GM10248 (cell line): Measurements from ENCODE around the gene LPCAT1.

Experiments used
- CTCF ChIA-PET: fragments of 300-600 bp; sonication (Branson Sonifier 250); formaldehyde crosslinking; extraction: SDS; loops from one replicate; lab custom pipeline; 2021; ENCODE audit warnings: antibody characterized with exemption; lab: Yijun Ruan, JAX
- POLR2A ChIA-PET: fragments of 350-650 bp; sonication (Branson Sonifier 250); formaldehyde crosslinking; extraction: SDS; loops from one replicate; lab custom pipeline; 2020; ENCODE audit warnings: antibody characterized with exemption; lab: Yijun Ruan, JAX
- DNase-seq: peaks from one replicate; pipeline ENCODE4 v3.0.0; 2012; ENCODE audit errors: extremely low spot score
- TF ChIP-seq, protein P1 (sequence below): IDR thresholded peaks from 2 replicates; pipeline ENCODE4 v1.5.1; 2012; ENCODE audit warnings: mild to moderate bottlenecking, low read depth; ENCODE audit errors: extremely low read depth, missing control alignments, control extremely low read depth

LPCAT1 gene

DNA sequence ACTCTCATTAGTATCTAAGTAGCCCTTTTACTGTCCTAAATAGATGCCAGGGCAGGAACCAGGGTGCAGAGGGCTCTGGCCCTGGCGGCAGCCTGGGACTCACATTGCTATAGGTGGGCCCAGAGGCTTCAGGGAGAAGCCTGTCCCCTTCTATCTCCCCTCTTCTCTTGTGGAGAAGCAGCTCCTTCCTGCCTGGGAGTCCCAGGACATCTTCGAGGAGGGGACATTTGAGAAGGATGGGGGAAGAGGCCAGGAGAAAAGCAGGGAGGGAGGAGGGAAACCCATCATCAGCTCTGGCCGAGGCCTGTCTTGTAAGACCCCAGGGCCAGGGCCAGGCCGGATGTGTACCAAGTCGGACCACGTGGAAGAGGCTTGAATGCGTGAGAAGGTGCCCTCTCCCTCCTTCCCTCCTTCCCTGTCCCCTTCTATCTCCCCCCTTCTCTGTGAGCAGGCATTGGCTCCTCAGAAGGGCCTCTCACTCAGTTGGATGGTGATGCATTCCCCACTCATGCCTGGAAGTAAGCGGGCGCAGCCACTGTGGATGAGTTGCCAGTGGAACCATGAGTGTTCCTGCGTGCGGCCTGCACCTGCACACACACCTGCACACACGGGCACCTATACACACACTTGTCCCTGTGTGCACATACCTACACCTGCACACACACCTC lies 20.7 kb upstream of the LPCAT1 start:
- ChIA-PET CTCF (interaction anchor here (1.5 kb wide), 1 partner anchor 15 kb away, joined by 3 read pairs; no protein-coding TSS in a partner anchor), POLR2A (no interaction called here)
- DNase-seq, result no peak
- TF ChIP-seq, protein P1, sequence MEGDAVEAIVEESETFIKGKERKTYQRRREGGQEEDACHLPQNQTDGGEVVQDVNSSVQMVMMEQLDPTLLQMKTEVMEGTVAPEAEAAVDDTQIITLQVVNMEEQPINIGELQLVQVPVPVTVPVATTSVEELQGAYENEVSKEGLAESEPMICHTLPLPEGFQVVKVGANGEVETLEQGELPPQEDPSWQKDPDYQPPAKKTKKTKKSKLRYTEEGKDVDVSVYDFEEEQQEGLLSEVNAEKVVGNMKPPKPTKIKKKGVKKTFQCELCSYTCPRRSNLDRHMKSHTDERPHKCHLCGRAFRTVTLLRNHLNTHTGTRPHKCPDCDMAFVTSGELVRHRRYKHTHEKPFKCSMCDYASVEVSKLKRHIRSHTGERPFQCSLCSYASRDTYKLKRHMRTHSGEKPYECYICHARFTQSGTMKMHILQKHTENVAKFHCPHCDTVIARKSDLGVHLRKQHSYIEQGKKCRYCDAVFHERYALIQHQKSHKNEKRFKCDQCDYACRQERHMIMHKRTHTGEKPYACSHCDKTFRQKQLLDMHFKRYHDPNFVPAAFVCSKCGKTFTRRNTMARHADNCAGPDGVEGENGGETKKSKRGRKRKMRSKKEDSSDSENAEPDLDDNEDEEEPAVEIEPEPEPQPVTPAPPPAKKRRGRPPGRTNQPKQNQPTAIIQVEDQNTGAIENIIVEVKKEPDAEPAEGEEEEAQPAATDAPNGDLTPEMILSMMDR, result no peak

DNA sequence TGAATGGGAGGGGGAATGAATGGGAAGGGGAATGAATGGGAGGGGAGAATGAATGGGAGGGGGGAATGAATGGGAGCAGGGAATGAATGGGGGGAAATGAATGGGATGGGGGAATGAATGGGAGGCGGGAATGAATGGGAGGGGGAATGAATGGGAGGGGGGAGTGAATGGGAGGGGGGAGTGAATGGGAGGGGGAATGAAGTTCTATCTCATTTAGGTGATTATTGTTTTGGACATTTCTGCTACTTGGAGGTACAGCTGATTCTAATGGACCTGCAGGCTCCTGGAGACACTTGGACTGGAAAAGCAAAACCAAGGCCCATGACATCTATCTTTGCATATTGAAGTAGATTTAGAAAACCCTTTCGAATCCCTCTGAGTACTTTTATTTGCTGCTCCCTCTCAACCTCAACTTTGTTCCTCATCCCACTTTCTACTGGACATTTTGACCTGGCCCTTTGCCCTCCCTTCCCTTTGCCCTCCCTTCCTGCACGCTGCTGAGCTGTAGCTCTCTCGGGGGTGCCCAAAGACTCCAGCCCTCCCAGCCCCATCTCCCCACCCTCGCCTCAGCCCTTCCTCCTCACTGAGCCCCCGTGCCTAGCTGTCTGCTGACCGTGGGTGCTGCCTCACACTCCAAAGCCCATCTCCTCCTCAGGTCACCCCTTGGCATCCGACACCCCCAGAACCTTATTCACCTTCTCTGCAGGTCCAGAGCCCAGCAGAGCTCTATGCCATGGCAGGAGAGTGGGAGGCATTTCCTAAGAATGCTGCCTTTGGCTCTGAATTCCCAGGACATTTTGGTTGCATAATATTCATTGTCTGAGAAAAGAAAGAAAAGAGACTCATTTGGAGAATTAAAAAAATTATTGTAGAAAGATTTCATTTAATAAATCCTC lies 19.9 kb upstream of the LPCAT1 start:
- TF ChIP-seq, protein P1, result no peak
- CTCF ChIA-PET, result interaction anchor here (0.9 to 1.5 kb wide), 5 partner anchors 9 to 65 kb away, joined by 3 to 4 read pairs (median 3); no protein-coding TSS in a partner anchor

DNA sequence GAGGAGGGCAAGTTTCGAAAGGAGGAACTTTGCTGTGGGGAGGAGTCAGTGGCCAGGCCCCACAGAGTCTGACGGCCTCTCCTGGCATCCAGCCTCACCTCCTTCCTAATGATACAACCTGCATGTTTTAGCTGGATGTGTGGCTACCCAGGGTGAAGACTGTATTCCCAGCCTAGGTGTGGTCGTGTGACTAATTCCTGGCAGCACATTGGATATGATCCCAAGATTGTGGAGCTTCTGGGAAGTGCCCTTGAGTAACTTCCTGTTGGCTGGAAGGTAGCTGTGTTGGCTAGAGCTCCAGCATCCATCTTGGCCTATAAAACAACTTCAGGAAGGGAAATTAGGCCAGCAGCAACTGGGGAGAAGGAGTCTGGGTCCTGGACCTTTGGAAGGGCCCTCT lies 19.0 kb upstream of the LPCAT1 start:
- no peak for DNase-seq
- CTCF ChIA-PET, result interaction anchor here (0.9 to 1.5 kb wide), 5 partner anchors 10 to 64 kb away, joined by 3 to 4 read pairs (median 3); no protein-coding TSS in a partner anchor

More for the DNA sequence above, 19.9 kb upstream of the LPCAT1 start:
- POLR2A ChIA-PET, result no interaction called here
- DNase-seq, result no peak

DNA sequence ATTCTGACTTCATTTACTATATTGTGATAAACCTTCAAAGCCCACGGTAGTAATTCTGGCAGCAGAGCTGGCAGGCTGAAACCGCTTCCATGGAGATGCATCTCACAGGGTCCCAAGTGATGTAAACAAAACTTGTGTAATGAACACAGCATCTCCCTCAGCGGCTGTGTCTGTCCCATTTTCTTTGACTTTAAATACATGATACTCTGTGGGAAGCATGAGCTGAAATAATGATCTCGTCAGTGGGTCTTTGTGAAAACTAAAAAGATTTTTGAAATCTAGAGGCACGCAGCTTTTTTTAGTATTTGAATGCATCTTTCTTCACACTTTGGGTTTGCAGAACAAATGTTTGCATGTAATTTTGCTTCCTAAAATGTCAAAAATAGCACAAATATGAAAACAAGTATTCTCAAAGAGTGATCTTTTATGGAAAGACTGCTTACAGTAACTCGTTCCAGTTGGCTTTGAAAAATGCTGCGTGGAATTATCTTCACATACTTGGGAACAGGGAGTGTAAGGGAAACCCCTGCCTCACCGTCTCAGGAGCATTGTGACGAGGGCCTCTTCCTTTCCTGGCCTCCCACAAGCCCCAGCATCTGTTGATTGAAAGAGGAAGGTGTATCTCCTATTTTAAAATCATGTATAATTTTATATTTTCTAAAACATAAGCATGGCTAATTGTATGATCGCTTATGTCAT lies 18.1 kb upstream of the LPCAT1 start:
- no peak for DNase-seq
- TF ChIP-seq, protein P1, result no peak
- CTCF ChIA-PET, result interaction anchor here (1.6 kb wide), 1 partner anchor 20 kb away, joined by 3 read pairs; no protein-coding TSS in a partner anchor
- POLR2A ChIA-PET, result no interaction called here

More for the DNA sequence above, 19.0 kb upstream of the LPCAT1 start:
- TF ChIP-seq, protein P1, result no peak
- POLR2A ChIA-PET, result no interaction called here

DNA sequence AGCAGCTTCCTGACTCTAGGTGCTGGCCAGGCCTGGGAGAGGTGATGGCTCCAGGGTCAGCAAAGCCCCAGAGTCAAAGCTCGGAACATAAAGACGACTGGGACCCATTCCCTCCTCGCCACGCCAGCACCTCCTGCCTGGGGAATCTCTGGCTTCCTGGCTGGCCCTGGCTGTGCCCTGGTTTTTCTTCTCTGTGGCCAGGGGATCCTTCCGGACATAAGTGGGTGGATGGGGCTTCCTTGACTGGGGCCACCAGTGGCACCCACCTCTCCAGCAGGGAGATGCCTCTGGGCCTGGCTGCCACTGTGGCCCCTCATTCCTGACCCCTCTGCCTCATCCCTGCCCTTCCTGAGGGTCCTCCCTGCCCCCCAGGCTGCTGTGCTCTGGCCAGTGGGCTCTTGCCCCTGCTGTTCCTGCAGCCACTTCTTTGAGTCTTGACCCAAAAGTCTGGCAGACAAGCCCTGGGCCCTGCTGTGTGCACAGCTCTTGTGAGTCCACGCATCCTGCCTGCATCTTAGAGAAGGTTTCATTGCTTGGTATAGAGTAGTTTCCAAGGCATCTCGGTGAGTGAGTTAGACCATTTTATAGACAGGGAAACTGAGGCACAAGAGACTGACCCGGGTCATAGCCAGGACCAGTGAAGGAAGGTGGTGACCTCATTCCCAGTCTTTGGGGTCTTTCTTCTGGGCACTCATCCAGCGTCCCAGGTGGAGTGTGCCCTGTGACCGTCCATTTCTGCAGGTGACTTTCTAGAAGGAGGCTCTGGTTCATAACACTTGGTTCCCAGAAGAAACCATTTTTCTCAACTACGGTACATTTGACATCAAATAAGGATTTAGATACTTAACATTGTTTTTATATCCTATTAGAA lies 17.3 kb upstream of the LPCAT1 start:
- ChIA-PET CTCF (interaction anchor here (1.5 to 1.6 kb wide), 2 partner anchors 19 to 61 kb away, joined by 3 to 7 read pairs; no protein-coding TSS in a partner anchor), POLR2A (no interaction called here)
- TF ChIP-seq, protein P1, result no peak
- DNase-seq, result no peak
